Kidney (tissue), 14 donors: Measurements from ENCODE around the gene TBPL1. TPM values are rescaled to one million over a fixed set of nuclear protein-coding genes. Genes with fewer than 3 reads are reported as not detected.
A peak's percentile ranks its signal among the peaks of the same experiment; 100 is the strongest.

Experiments used
- DNase-seq, 5 donors: peaks; one replicate each; pipeline ENCODE4 v3.0.0-alpha.2; 2013 to 2020
- FAIRE-seq: peaks from 2 replicates; lab custom pipeline; 2012; peaks lifted over from hg19 to GRCh38; lab: Jason Lieb, UNC
- H3K27ac ChIP-seq, 2 donors: one replicate each; pipeline ENCODE4 v1.7.0; 2013; ENCODE audit warnings: low read depth in 2 of 2, low read length in 2 of 2, inconsistent platforms in 1 of 2
- H3K27me3 ChIP-seq: one replicate; pipeline ENCODE4 v1.7.1; 2013; ENCODE audit warnings: low read length, inconsistent platforms; ENCODE audit not compliant: control insufficient read depth, insufficient read depth
- H3K36me3 ChIP-seq, 3 donors: one replicate each; pipeline versions ENCODE4 v1.7.0 to v1.7.1; 2013; ENCODE audit warnings: low read length in 3 of 3, control low read depth in 1 of 3, inconsistent platforms in 1 of 3; ENCODE audit not compliant: insufficient read depth in 3 of 3, control insufficient read depth in 2 of 3
- H3K4me1 ChIP-seq, 3 donors: one replicate each; pipeline versions ENCODE4 v1.7.0 to v1.7.1; 2013; ENCODE audit warnings: low read length in 3 of 3, inconsistent platforms in 1 of 3, low read depth in 1 of 3; ENCODE audit not compliant: control insufficient read depth in 2 of 3, insufficient read depth in 2 of 3
- H3K4me3 ChIP-seq, 3 donors: one replicate each; pipeline versions ENCODE4 v1.7.0 to v1.8.1; 2013; ENCODE audit warnings: low read length in 3 of 3, control low read depth in 1 of 3, inconsistent platforms in 1 of 3
- H3K9ac ChIP-seq, 3 donors: one replicate each; pipeline versions ENCODE4 v1.7.0 to v1.7.1; 2013; ENCODE audit warnings: low read length in 3 of 3, control low read depth in 1 of 3, inconsistent platforms in 1 of 3
- H3K9me3 ChIP-seq, 3 donors: one replicate each; pipeline versions ENCODE4 v1.7.0 to v1.7.1; 2013; ENCODE audit warnings: low read length in 3 of 3, control low read depth in 1 of 3, inconsistent platforms in 1 of 3; ENCODE audit not compliant: control insufficient read depth in 2 of 3, insufficient read depth in 1 of 3
- CTCF ChIP-seq: IDR thresholded peaks from 3 replicates; pipeline ENCODE4 v1.5.1; 2012; ENCODE audit warnings: mild to moderate bottlenecking, moderate library complexity, borderline replicate concordance; ENCODE audit not compliant: insufficient read depth; ENCODE audit errors: extremely low read depth
- intact Hi-C: fragments of 100-400 bp; cut with DNase I; formaldehyde crosslinking; loops from one replicate; pipeline ENCODE4 v1.11.1; 2022
- polyA plus RNA-seq: library from polyadenylated mRNA; stranded (reverse); fragments of 350-450 nt; fragmentation: Illumina TruSeq; extraction: RNeasy Lipid Tissue Mini Kit (QIAGEN cat#74804); gene quantifications from one replicate; pipeline ENCODE4 v1.2.3, GENCODE V29; 2014; ENCODE audit warnings: low read depth, low replicate concordance; ENCODE audit not compliant: insufficient read depth
- total RNA-seq: library from RNA; stranded (reverse); fragmentation: NEBNext Ultra II Directional; extraction: Animal tissue kit (Norgen Biotek cat#: 25700); gene quantifications from one replicate; pipeline ENCODE4 v1.2.1, GENCODE V29; 2021
- donor health status: control.
- donor health status: control.
- donor health status: control.
- donor health status: control.
- donor health status: control.
- donor health status: DM: yes; HTN: yes; CAD: no.
- donor health status: Normal renal cell carcinoma (clear cell type).

TBPL1 gene
- total and polyA plus RNA-seq, 2 donors from 2014 or later, result 17.3 to 20.7 TPM

- TF ChIP-seq CTCF, result no peak
- Histone ChIP-seq H3K27me3 (no peaks in the 10 kb centered on the region), H3K9ac (no peak overlapping the region), H3K9me3 (no peaks in the 10 kb centered on the region), H3K27ac (no peak overlapping the region), H3K4me3 (no peak overlapping the region), H3K4me1 (peaks cover 0 to under 1% (median 0%) of the 10 kb centered on the region in 3 donors), H3K36me3 (no peaks in the 10 kb centered on the region)
- intact Hi-C loops, result no loop called here
- DNase-seq (no peak), FAIRE-seq (no peak)
These were observed 82.2 kb downstream of the TBPL1 start for GRCh38 chr6:134034961-134035822.

GRCh38 chr6:134035823-134036296, 82.8 kb downstream of the TBPL1 start:
- Histone ChIP-seq H3K4me3 (no peak overlapping the region), H3K9ac (no peak overlapping the region), H3K9me3 (no peaks in the 10 kb centered on the region), H3K27me3 (no peaks in the 10 kb centered on the region), H3K36me3 (no peaks in the 10 kb centered on the region), H3K27ac (no peak overlapping the region), H3K4me1 (no peaks in the 10 kb centered on the region)
- intact Hi-C loops, result no loop called here
- DNase-seq (peak in 2 of 5 donors; percentile 42 to 65), FAIRE-seq (no peak)
- TF ChIP-seq CTCF, result no peak

DNA sequence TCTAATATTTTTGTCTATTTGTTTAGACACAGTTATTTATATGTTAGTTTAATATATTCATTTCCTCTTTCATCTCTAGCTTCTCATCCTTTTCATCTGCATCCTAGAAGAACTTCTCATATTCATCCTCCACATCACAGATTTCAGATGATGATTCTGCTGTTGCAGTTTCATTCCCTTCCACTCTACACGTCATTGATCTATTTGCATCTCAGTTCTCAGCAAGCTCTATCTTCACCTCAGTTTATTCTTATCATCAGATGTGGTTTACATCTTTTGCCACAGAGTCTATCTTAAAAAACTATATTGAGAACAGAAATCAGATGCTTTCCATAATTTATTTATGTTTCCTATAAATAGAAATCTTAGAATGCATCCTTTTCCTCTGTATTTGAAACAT, 86.1 kb downstream of the TBPL1 start:
- FAIRE-seq, result no peak
- intact Hi-C loops, result no loop called here
- H3K9ac ChIP-seq, result no peak overlapping the region

More for the DNA sequence above, 86.1 kb downstream of the TBPL1 start:
- TF ChIP-seq CTCF, result no peak
- Histone ChIP-seq H3K27ac (no peak overlapping the region), H3K4me3 (no peak overlapping the region), H3K9me3 (no peaks in the 10 kb centered on the region), H3K4me1 (no peaks in the 10 kb centered on the region), H3K27me3 (no peaks in the 10 kb centered on the region), H3K36me3 (no peaks in the 10 kb centered on the region)
- DNase-seq, result no peak

Other genes with a start within 250 kb of the TBPL1 start
- 6.3 TPM for gene TCF21, start 64.1 kb upstream of the TBPL1 start, total RNA-seq
- 28.8 TPM for gene TCF21, start 64.1 kb upstream of the TBPL1 start, polyA plus RNA-seq
- gene SLC2A12, start 99.4 kb downstream of the TBPL1 start, total RNA-seq, result 0.38 TPM
- gene SLC2A12, start 99.4 kb downstream of the TBPL1 start, polyA plus RNA-seq, result 4.6 TPM